CD14-positive monocyte (primary cell): ENCODE data around the gene AHI1. TPM values are rescaled to one million over a fixed set of nuclear protein-coding genes. Genes with fewer than 3 reads are reported as not detected.
A peak's percentile ranks its signal among the peaks of the same experiment; 100 is the strongest.

Experiments
- DNase-seq, 3 donors: peaks; one replicate each; pipeline ENCODE4 v3.0.0-alpha.2; 2011 to 2022
- H2AFZ ChIP-seq: 2 replicates; pipeline ENCODE4 v1.6.0; 2012; ENCODE audit warnings: mild to moderate bottlenecking, low read depth, low read length, inconsistent platforms; ENCODE audit not compliant: insufficient read depth, poor library complexity, severe bottlenecking
- H3K27ac ChIP-seq, 2 donors: 1 replicate in 1 of 2; 2 replicates in 1 of 2; pipeline ENCODE4 v1.5.1; 2012 to 2013; ENCODE audit warnings: low read length in 2 of 2, control low read depth in 1 of 2, inconsistent platforms in 1 of 2, low read depth in 1 of 2, mild to moderate bottlenecking in 1 of 2
- H3K27me3 ChIP-seq, 2 donors: one replicate each; pipeline versions ENCODE4 v1.6.0 to v1.6.1; 2011 to 2013; ENCODE audit warnings: low read length in 2 of 2; ENCODE audit not compliant: control insufficient read depth in 2 of 2, insufficient read depth in 2 of 2
- H3K36me3 ChIP-seq, 2 donors: replicated peaks in 1 of 2; 1 replicate in 1 of 2; 2 replicates in 1 of 2; pipeline versions ENCODE4 v1.5.1 to v1.6.1; 2012 to 2013; ENCODE audit warnings: low read length in 2 of 2, control low read depth in 1 of 2, inconsistent platforms in 1 of 2, mild to moderate bottlenecking in 1 of 2; ENCODE audit not compliant: insufficient read depth in 2 of 2, control insufficient read depth in 1 of 2
- H3K4me1 ChIP-seq, 2 donors: 1 replicate in 1 of 2; 2 replicates in 1 of 2; pipeline versions ENCODE4 v1.5.1 to v1.6.1; 2012 to 2013; ENCODE audit warnings: low read length in 2 of 2, control low read depth in 1 of 2, inconsistent platforms in 1 of 2, mild to moderate bottlenecking in 1 of 2, moderate library complexity in 1 of 2; ENCODE audit not compliant: insufficient read depth in 2 of 2, control insufficient read depth in 1 of 2
- H3K4me2 ChIP-seq: replicated peaks from 2 replicates; pipeline ENCODE3; 2012; ENCODE audit warnings: low read length, moderate library complexity, mild to moderate bottlenecking; ENCODE audit not compliant: poor library complexity, severe bottlenecking; ENCODE audit errors: extremely low read depth
- H3K4me3 ChIP-seq, 3 experiments: fragments of 200-600 bp in 1 of 3; sonication (generic) in 1 of 3; replicated peaks in 1 of 3; 1 replicate in 2 of 3; 2 replicates in 1 of 3; pipeline ENCODE4 v1.5.1; 2011 to 2013; ENCODE audit warnings: low read length in 3 of 3, mild to moderate bottlenecking in 3 of 3, control low read depth in 2 of 3, low read depth in 2 of 3, inconsistent platforms in 1 of 3, moderate library complexity in 1 of 3
- H3K79me2 ChIP-seq: 2 replicates; pipeline ENCODE4 v1.6.0; 2012; ENCODE audit warnings: mild to moderate bottlenecking, control low read depth, inconsistent platforms, low read length, moderate library complexity; ENCODE audit not compliant: insufficient read depth
- H3K9ac ChIP-seq: 2 replicates; pipeline ENCODE4 v1.6.0; 2017; ENCODE audit warnings: low read length, mild to moderate bottlenecking; ENCODE audit not compliant: insufficient read depth, poor library complexity, severe bottlenecking
- H3K9me3 ChIP-seq, 2 donors: replicated peaks in 1 of 2; 1 replicate in 1 of 2; 2 replicates in 1 of 2; pipeline versions ENCODE4 v1.5.1 to v1.6.1; 2012 to 2013; ENCODE audit warnings: low read length in 2 of 2, control low read depth in 1 of 2; ENCODE audit not compliant: control insufficient read depth in 1 of 2, insufficient read depth in 1 of 2
- H4K20me1 ChIP-seq: 2 replicates; pipeline ENCODE4 v1.6.0; 2012; ENCODE audit warnings: mild to moderate bottlenecking, low read length, control low read depth, moderate library complexity; ENCODE audit not compliant: insufficient read depth
- H3K27ac Mint-ChIP-seq, 7 donors: one replicate each; pipeline ENCODE4 v1.8.0; 2020; ENCODE audit warnings: mild to moderate bottlenecking in 7 of 7, mixed read lengths in 7 of 7, moderate library complexity in 6 of 7, inconsistent platforms in 2 of 7
- H3K27me3 Mint-ChIP-seq, 3 donors: one replicate each; pipeline ENCODE4 v1.8.0; 2021 to 2022; ENCODE audit warnings: low read depth in 3 of 3, mild to moderate bottlenecking in 3 of 3, mixed read lengths in 3 of 3, moderate library complexity in 3 of 3, inconsistent platforms in 1 of 3
- H3K36me3 Mint-ChIP-seq, 2 donors: one replicate each; pipeline ENCODE4 v1.8.0; 2020; ENCODE audit warnings: mixed read lengths in 2 of 2, inconsistent platforms in 1 of 2, mild to moderate bottlenecking in 1 of 2
- H3K4me1 Mint-ChIP-seq: one replicate; pipeline ENCODE4 v1.8.0; 2020; ENCODE audit warnings: mild to moderate bottlenecking, mixed read lengths
- H3K4me3 Mint-ChIP-seq, 2 donors: one replicate each; pipeline ENCODE4 v1.8.0; 2020; ENCODE audit warnings: mild to moderate bottlenecking in 2 of 2, mixed read lengths in 2 of 2, moderate library complexity in 1 of 2
- H3K9me3 Mint-ChIP-seq, 7 donors: one replicate each; pipeline ENCODE4 v1.8.0; 2020 to 2022; ENCODE audit warnings: mixed read lengths in 7 of 7, mild to moderate bottlenecking in 6 of 7, moderate library complexity in 6 of 7, inconsistent platforms in 2 of 7
- CTCF ChIP-seq: fragments of 200-600 bp; IDR thresholded peaks from one replicate; pipeline ENCODE4 v1.8.0; 2022; ENCODE audit warnings: antibody characterized with exemption, mild to moderate bottlenecking
- WGBS: methylation state at CpG from one replicate; pipeline ENCODE4 v1.1.5; 2013; ENCODE audit warnings: missing lambda C conversion rate; ENCODE audit not compliant: insufficient coverage; 5-methylcytosine and 5-hydroxymethylcytosine counted together
- intact Hi-C, 2 donors: fragments of 100-400 bp; cut with micrococcal nuclease; formaldehyde crosslinking; loops; one replicate each; pipeline versions ENCODE4 v1.15.0 to v1.15.1; 2023
- polyA plus RNA-seq, 3 donors: library from polyadenylated mRNA; depleted of rRNA in 1 of 3; unstranded in 2 of 3; stranded (reverse) in 1 of 3; fragments of 300-500 nt in 2 of 3; fragments of >200 nt in 1 of 3; fragmentation: Illumina TruSeq in 2 of 3; gene quantifications; 1 replicate in 2 of 3; 2 replicates in 1 of 3; pipeline ENCODE4 v1.2.3, GENCODE V29; 2012 to 2021

The AHI1 gene
- polyA plus RNA-seq, 3 donors, result 0.91 to 2.8 (median 1.4) TPM

GRCh38 chr6:135258970-135259369 lies 238.6 kb downstream of the AHI1 start:
- no peaks in the 10 kb centered on the region for H4K20me1 ChIP-seq
- no peaks in the 10 kb centered on the region for H3K79me2 ChIP-seq
- Mint-ChIP-seq H3K36me3 (no peaks in the 10 kb centered on the region), H3K27ac (no peak overlapping the region), H3K9me3 (peaks cover 0 to 3% (median 0%) of the 10 kb centered on the region in 7 donors), H3K4me3 (no peak overlapping the region), H3K4me1 (peaks cover 22% of the 10 kb centered on the region), H3K27me3 (no peaks in the 10 kb centered on the region)
- H3K36me3 ChIP-seq, result no peaks in the 10 kb centered on the region
- no peaks in the 10 kb centered on the region for H3K27me3 ChIP-seq
- H3K4me1 ChIP-seq, result peaks cover 5 to 12% of the 10 kb centered on the region in 2 donors
- WGBS, result no CpG with 5 or more reads among the region's 6 CpGs
- no peak for DNase-seq
- no peak overlapping the region for H3K4me3 ChIP-seq
- H3K9ac ChIP-seq, result no peak overlapping the region
- no peak overlapping the region for H3K4me2 ChIP-seq
- intact Hi-C loops, result no loop called here
- peak overlapping the region; percentile 31 for H2AFZ ChIP-seq
- H3K9me3 ChIP-seq, result no peaks in the 10 kb centered on the region
- no peak overlapping the region for H3K27ac ChIP-seq
- no peak for TF ChIP-seq CTCF

DNA sequence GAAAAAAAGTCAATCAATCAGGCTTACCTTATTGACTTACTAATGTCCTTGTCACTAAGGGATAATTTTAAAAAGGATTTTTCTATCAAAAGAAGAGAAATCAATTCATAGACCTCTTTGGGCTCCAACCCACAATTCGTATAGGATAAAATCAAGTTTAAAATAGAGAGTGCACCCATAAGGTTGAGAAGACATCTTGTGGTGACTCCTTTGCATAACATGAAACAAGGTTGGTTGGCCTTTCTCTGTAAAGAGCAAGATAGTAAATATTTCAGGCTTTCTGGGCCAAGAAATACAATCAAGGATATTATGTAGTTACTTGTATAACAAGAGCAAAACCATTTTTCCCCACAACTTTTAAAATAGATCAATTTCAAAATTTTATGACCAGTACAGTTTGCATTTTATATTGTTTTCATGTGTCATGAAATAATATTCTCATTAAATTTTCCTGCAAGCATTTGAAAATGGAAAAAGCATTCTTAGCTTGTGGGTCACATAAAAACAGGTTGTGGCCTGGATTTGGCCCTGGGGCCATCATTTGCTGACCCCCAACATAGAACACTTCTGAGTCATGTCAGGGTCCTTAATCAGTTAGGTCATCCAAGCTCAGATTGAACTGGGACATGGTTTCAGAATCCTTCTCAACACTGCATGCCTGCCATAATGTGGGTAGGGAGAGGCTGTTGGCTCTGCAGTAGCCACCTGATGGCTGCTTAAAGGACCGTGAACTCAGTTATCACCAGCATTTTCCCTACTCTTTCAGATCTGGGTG lies 239.7 kb downstream of the AHI1 start:
- Mint-ChIP-seq H3K9me3 (peaks cover 0 to 3% (median 0%) of the 10 kb centered on the region in 7 donors), H3K4me3 (no peak overlapping the region), H3K36me3 (no peaks in the 10 kb centered on the region), H3K27me3 (no peaks in the 10 kb centered on the region), H3K27ac (no peak overlapping the region), H3K4me1 (peaks cover 23% of the 10 kb centered on the region)
- intact Hi-C loops, result no loop called here
- no peaks in the 10 kb centered on the region for H3K79me2 ChIP-seq
- no peaks in the 10 kb centered on the region for H3K36me3 ChIP-seq
- H4K20me1 ChIP-seq, result no peaks in the 10 kb centered on the region
- no peak overlapping the region for H3K4me3 ChIP-seq
- H3K9me3 ChIP-seq, result no peaks in the 10 kb centered on the region
- TF ChIP-seq CTCF, result no peak
- 83% methylated on average over 1 of the region's 2 CpGs for WGBS
- no peaks in the 10 kb centered on the region for H3K27me3 ChIP-seq
- no peak overlapping the region for H3K4me2 ChIP-seq
- peaks cover 5 to 12% of the 10 kb centered on the region in 2 donors for H3K4me1 ChIP-seq
- DNase-seq, result no peak
- no peak overlapping the region for H3K27ac ChIP-seq
- H2AFZ ChIP-seq, result no peak overlapping the region
- no peak overlapping the region for H3K9ac ChIP-seq
